Activated naive CD8-positive, alpha-beta T cell (primary cell): Measurements from ENCODE around the gene TNFRSF8.
A peak's percentile ranks its signal among the peaks of the same experiment; 100 is the strongest.

Experiments used
- H3K27ac Mint-ChIP-seq: one replicate; pipeline ENCODE4 v1.8.0; 2021; ENCODE audit warnings: mixed read lengths
- H3K27me3 Mint-ChIP-seq: one replicate; pipeline ENCODE4 v1.8.0; 2021; ENCODE audit warnings: mixed read lengths
- H3K36me3 Mint-ChIP-seq: one replicate; pipeline ENCODE4 v1.8.0; 2021; ENCODE audit warnings: mixed read lengths
- H3K4me1 Mint-ChIP-seq: one replicate; pipeline ENCODE4 v1.8.0; 2021; ENCODE audit warnings: low read depth, mixed read lengths
- H3K4me3 Mint-ChIP-seq: one replicate; pipeline ENCODE4 v1.8.0; 2021; ENCODE audit warnings: mild to moderate bottlenecking, mixed read lengths
- H3K9me3 Mint-ChIP-seq: one replicate; pipeline ENCODE4 v1.8.0; 2021; ENCODE audit warnings: low read depth, mixed read lengths

The TNFRSF8 gene

GRCh38 chr1:12125422-12126355, 62.6 kb downstream of the TNFRSF8 start:
- peak overlapping the region; percentile 68 for H3K27ac Mint-ChIP-seq
- H3K9me3 Mint-ChIP-seq, result no peaks in the 10 kb centered on the region
- H3K27me3 Mint-ChIP-seq, result peaks cover 3% of the 10 kb centered on the region
- no peak overlapping the region for H3K4me3 Mint-ChIP-seq
- no peaks in the 10 kb centered on the region for H3K36me3 Mint-ChIP-seq
- peaks cover 48% of the 10 kb centered on the region for H3K4me1 Mint-ChIP-seq

GRCh38 chr1:12126781-12127180, 63.7 kb downstream of the TNFRSF8 start:
- no peaks in the 10 kb centered on the region for H3K36me3 Mint-ChIP-seq
- no peak overlapping the region for H3K4me3 Mint-ChIP-seq
- H3K9me3 Mint-ChIP-seq, result no peaks in the 10 kb centered on the region
- peak overlapping the region; percentile 75 for H3K27ac Mint-ChIP-seq
- H3K27me3 Mint-ChIP-seq, result peaks cover 2% of the 10 kb centered on the region
- peaks cover 37% of the 10 kb centered on the region for H3K4me1 Mint-ChIP-seq

GRCh38 chr1:12127206-12127810, 64.2 kb downstream of the TNFRSF8 start:
- peak overlapping the region; percentile 67 for H3K4me3 Mint-ChIP-seq
- H3K9me3 Mint-ChIP-seq, result no peaks in the 10 kb centered on the region

DNA sequence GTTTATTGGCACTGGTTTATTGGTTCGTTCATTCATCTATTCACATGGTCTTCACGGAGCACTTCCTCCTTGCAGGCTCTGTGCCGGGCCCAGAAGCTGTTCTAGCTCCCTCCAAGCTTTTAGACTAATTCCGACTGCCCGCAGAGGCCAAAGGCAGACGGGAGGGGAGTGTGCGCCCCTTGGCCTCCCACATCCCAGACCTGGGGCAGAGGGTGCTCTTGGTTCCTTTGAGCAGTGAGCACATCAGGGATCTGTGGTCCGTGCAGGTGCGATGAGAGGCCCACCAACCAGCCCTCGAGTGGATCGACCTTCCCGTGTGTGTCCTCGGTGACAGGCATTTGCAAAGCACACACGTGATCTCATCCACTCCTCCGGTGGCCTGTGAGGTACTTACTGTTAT, 65.0 kb downstream of the TNFRSF8 start:
- peaks cover 48% of the 10 kb centered on the region for H3K4me1 Mint-ChIP-seq
- no peaks in the 10 kb centered on the region for H3K27me3 Mint-ChIP-seq
- H3K27ac Mint-ChIP-seq, result peak overlapping the region; percentile 95
- no peaks in the 10 kb centered on the region for H3K9me3 Mint-ChIP-seq
- peak overlapping the region; percentile 67 for H3K4me3 Mint-ChIP-seq
- no peaks in the 10 kb centered on the region for H3K36me3 Mint-ChIP-seq

More at GRCh38 chr1:12127206-12127810, 64.2 kb downstream of the TNFRSF8 start:
- Mint-ChIP-seq H3K36me3 (no peaks in the 10 kb centered on the region), H3K27me3 (no peaks in the 10 kb centered on the region), H3K27ac (peak overlapping the region; percentile 95), H3K4me1 (peaks cover 40% of the 10 kb centered on the region)

- Mint-ChIP-seq H3K27ac (peak overlapping the region; percentile 58), H3K36me3 (no peaks in the 10 kb centered on the region), H3K27me3 (no peaks in the 10 kb centered on the region), H3K4me1 (peaks cover 56% of the 10 kb centered on the region), H3K9me3 (no peaks in the 10 kb centered on the region), H3K4me3 (peak overlapping the region; percentile 20)
Measured at GRCh38 chr1:12129624-12130023, 66.5 kb downstream of the TNFRSF8 start.

DNA sequence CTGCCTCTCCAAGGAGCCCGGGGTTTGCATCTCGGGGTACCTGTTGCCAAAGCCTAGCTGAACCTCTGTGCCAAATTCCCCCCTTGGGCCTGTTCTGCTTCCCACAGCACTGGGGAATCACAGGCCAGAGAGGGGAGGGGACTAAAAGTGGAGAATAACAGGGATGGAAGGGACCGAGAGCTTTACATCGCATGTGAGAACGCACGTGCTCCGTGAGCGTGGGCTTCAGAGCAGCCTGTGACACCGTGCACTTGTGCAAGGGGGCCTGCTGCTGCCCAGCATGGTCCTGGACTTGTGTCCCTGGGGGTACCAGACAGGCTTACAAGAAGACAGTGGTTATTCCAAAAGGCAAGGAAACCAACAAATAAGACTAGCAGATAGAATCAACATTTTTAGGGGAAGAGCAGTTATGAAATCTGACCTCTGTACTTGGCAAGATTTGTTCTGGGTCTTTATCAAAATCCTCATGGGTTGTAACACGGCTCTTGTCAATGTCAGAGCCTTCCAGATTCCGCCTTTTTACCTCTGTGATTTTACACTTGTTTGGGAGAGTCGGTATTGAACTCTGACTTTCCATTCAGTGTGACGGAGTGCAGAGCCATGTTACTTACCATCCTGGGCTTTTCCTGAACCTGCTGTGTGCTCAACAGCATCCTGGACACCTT, 67.5 kb downstream of the TNFRSF8 start:
- no peak overlapping the region for H3K4me3 Mint-ChIP-seq
- H3K9me3 Mint-ChIP-seq, result no peaks in the 10 kb centered on the region
- H3K4me1 Mint-ChIP-seq, result peaks cover 47% of the 10 kb centered on the region
- H3K36me3 Mint-ChIP-seq, result no peaks in the 10 kb centered on the region
- peak overlapping the region; percentile 41 for H3K27ac Mint-ChIP-seq
- H3K27me3 Mint-ChIP-seq, result no peaks in the 10 kb centered on the region

- Mint-ChIP-seq H3K4me1 (peaks cover 39% of the 10 kb centered on the region), H3K27me3 (no peaks in the 10 kb centered on the region), H3K9me3 (no peaks in the 10 kb centered on the region), H3K36me3 (no peaks in the 10 kb centered on the region), H3K4me3 (no peak overlapping the region), H3K27ac (peak overlapping the region; percentile 85)
Measured at GRCh38 chr1:12132078-12132477, 69.0 kb downstream of the TNFRSF8 start.

- peaks cover 28% of the 10 kb centered on the region for H3K4me1 Mint-ChIP-seq
- H3K4me3 Mint-ChIP-seq, result no peak overlapping the region
- no peak overlapping the region for H3K27ac Mint-ChIP-seq
- H3K36me3 Mint-ChIP-seq, result no peaks in the 10 kb centered on the region
- no peaks in the 10 kb centered on the region for H3K9me3 Mint-ChIP-seq
- no peaks in the 10 kb centered on the region for H3K27me3 Mint-ChIP-seq
Measured at GRCh38 chr1:12134716-12135115, 71.6 kb downstream of the TNFRSF8 start.

DNA sequence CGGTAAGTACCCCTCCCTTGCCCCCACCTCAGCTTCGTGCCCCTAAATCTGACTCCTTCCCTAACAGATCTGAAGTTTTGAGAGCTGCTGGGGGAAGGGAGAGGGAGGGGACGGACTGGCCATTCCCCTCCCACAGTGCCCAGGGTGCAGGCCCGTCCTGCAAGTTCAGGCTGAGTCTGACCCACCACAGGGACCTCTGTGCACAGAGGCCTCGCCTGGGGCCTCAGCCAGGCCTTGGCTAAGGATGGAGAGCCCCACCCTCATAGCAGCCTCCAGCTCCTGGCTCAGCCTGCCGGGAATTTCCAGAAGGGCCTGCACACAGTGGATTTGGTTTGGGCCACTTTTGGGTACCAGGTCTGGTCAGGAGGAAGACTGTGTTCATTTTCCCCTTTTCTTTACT, 72.5 kb downstream of the TNFRSF8 start:
- Mint-ChIP-seq H3K4me1 (peaks cover 27% of the 10 kb centered on the region), H3K4me3 (no peak overlapping the region)

GRCh38 chr1:12136916-12137610, 74.0 kb downstream of the TNFRSF8 start:
- Mint-ChIP-seq H3K9me3 (no peaks in the 10 kb centered on the region), H3K27me3 (no peaks in the 10 kb centered on the region), H3K4me3 (no peak overlapping the region), H3K27ac (no peak overlapping the region), H3K36me3 (no peaks in the 10 kb centered on the region), H3K4me1 (peaks cover 24% of the 10 kb centered on the region)

More for the DNA sequence above, 72.5 kb downstream of the TNFRSF8 start:
- H3K36me3 Mint-ChIP-seq, result no peaks in the 10 kb centered on the region
- H3K27me3 Mint-ChIP-seq, result no peaks in the 10 kb centered on the region
- no peaks in the 10 kb centered on the region for H3K9me3 Mint-ChIP-seq
- no peak overlapping the region for H3K27ac Mint-ChIP-seq

DNA sequence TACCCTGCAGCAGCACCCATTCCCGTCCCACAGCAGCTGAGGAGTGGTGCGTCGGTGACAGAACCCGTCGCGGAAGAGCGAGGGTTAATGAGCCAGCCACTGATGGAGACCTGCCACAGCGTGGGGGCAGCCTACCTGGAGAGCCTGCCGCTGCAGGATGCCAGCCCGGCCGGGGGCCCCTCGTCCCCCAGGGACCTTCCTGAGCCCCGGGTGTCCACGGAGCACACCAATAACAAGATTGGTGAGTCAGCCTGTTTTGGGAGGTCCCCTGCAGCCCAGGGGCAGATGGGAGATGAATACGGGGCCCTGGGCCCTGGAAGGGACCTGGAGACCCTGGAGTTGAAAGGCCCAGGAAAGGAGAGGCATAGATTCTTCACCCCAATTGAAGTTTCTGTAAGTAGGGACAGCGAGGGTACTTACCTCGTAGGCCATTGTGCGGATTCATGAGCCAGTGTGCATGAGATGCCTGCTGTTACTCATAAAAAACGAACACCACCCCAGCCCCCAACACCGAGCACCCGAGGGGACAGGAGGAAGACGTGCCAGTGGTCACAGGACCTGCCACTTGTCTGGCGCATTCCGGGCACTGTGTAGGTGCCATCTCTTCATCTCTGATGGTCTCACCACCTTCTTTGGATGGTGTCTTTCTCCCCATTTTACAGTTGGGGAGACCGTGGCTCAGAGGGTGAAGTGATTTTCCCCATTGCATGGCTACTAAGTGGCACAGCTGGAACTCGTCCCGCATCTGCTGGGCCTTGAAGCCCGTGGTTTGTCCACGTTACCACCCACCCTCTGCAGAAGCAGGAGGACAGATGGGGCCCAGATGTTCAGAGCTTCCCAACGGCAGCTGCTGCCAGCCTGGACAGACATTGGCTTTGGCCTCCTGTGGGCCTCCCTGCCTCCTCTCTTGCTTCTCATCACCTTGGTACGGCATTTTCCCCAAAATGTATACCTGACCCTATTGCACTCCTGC, 75.4 kb downstream of the TNFRSF8 start:
- Mint-ChIP-seq H3K4me1 (peaks cover 19% of the 10 kb centered on the region), H3K9me3 (no peaks in the 10 kb centered on the region), H3K4me3 (no peak overlapping the region), H3K27me3 (no peaks in the 10 kb centered on the region), H3K36me3 (no peaks in the 10 kb centered on the region), H3K27ac (no peak overlapping the region)

GRCh38 chr1:12140016-12140415, 76.9 kb downstream of the TNFRSF8 start:
- Mint-ChIP-seq H3K9me3 (no peaks in the 10 kb centered on the region), H3K36me3 (peaks cover 2% of the 10 kb centered on the region), H3K27ac (no peak overlapping the region), H3K27me3 (no peaks in the 10 kb centered on the region), H3K4me3 (no peak overlapping the region), H3K4me1 (peaks cover 22% of the 10 kb centered on the region)

DNA sequence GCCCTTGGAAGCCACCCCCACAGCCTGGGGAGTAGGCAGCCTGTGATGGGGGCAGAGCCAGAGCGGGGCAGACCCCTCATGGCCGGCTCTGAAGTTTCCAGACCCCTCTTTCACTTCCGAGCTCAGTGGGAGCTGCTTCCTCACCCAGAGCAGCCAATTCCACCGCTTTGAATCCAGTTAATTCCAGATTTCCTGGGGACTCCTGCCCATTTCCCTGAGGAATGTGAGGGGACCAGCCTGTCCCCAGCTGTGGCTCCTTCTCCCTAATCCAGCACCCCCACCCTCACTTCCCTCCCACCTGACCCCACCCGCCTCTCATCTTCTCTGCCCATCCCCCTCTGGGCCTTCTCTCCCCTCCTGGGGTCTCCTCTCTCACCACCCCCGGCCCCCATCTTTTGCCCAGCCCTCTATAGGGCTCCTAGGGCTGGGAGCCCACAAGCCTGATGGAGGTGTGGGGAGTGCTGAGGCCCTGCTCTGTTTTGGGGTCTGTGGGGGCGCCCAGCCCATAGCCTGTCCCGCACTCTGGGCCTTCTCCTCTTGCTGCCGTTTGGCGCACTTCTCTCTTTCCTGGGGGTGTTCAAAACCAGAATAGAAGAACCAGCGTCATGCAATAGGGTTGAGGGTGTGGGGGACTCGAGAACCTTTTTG, 77.5 kb downstream of the TNFRSF8 start:
- no peak overlapping the region for H3K4me3 Mint-ChIP-seq
- H3K27ac Mint-ChIP-seq, result no peak overlapping the region
- H3K9me3 Mint-ChIP-seq, result no peaks in the 10 kb centered on the region
- no peaks in the 10 kb centered on the region for H3K27me3 Mint-ChIP-seq
- H3K36me3 Mint-ChIP-seq, result peaks cover 2% of the 10 kb centered on the region
- peaks cover 24% of the 10 kb centered on the region for H3K4me1 Mint-ChIP-seq
